Activated B cell treated with CpG ODN at 0.5 μM for 24 hours (primary cell): ENCODE data around the gene DYNLT5. TPM values are rescaled to one million over a fixed set of nuclear protein-coding genes. Genes with fewer than 3 reads are reported as not detected.

ENCODE experiments used
- ATAC-seq: fragments of 200-7000 bp; cut with Tn5 transposase; one replicate; pipeline ENCODE4 v1.10.0; 2021; ENCODE audit warnings: low read depth, mild to moderate bottlenecking, moderate library complexity
- CTCF ChIA-PET: fragments of 350-600 bp; sonication (Branson Sonifier 250); formaldehyde crosslinking; loops from one replicate; lab custom pipeline; 2021; ENCODE audit warnings: antibody characterized with exemption; lab: Charles Lee
- POLR2A ChIA-PET: fragments of 350-600 bp; sonication (Branson Sonifier 250); formaldehyde crosslinking; loops from one replicate; lab custom pipeline; 2021; ENCODE audit warnings: antibody characterized with exemption; lab: Charles Lee
- DNase-seq: peaks from one replicate; pipeline ENCODE4 v3.0.0; 2022
- H3K27ac Mint-ChIP-seq: one replicate; pipeline ENCODE4 v1.8.0; 2020; ENCODE audit warnings: mixed read lengths
- H3K27me3 Mint-ChIP-seq: one replicate; pipeline ENCODE4 v1.8.0; 2021; ENCODE audit warnings: mixed read lengths
- H3K36me3 Mint-ChIP-seq: one replicate; pipeline ENCODE4 v1.8.0; 2021; ENCODE audit warnings: low read depth, mixed read lengths
- H3K4me1 Mint-ChIP-seq: one replicate; pipeline ENCODE4 v1.8.0; 2021; ENCODE audit warnings: mixed read lengths
- H3K4me3 Mint-ChIP-seq: one replicate; pipeline ENCODE4 v1.8.0; 2020; ENCODE audit warnings: mild to moderate bottlenecking, mixed read lengths
- H3K9me3 Mint-ChIP-seq: one replicate; pipeline ENCODE4 v1.8.0; 2020; ENCODE audit warnings: mixed read lengths
- intact Hi-C: fragments of 100-400 bp; cut with micrococcal nuclease; formaldehyde crosslinking; loops from one replicate; pipeline ENCODE4 v1.15.1; 2024
- total RNA-seq: library from RNA; stranded (reverse); gene quantifications from 2 replicates; pipeline ENCODE4 v1.2.3, GENCODE V29; 2022
- TF ChIP-seq, protein P1 (sequence below): fragments of 200-600 bp; IDR thresholded peaks from one replicate; pipeline ENCODE4 v1.8.0; 2022; ENCODE audit warnings: antibody characterized with exemption, mild to moderate bottlenecking

Gene DYNLT5
- total RNA-seq, 1 donor from 2014 or later: not detected

DNA sequence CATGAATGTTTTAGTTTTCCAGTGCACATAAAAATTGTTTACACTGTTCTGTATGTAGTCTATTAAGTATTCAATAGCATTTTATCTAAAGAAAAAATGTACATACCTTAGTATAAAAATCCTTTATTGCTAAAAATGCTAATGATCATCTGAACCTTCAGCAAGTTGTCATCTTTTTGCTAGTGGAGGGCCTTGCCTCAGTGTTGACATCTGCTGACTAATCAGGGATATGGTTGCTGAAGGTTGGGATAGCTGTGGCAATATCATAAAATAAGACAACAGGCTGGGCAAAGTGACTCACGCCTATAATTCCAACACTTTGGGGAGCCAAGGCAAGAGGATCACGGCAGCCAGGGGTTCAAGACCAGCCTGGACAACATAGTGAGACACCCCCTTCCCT lies 9.0 kb downstream of the DYNLT5 start:
- CTCF ChIA-PET: interaction anchor here (0.8 to 1.5 kb wide), 2 partner anchors 387 to 388 kb away, joined by 3 to 6 read pairs; no protein-coding TSS in a partner anchor
- no peaks in the 10 kb centered on the region for H3K9me3 Mint-ChIP-seq

DNA sequence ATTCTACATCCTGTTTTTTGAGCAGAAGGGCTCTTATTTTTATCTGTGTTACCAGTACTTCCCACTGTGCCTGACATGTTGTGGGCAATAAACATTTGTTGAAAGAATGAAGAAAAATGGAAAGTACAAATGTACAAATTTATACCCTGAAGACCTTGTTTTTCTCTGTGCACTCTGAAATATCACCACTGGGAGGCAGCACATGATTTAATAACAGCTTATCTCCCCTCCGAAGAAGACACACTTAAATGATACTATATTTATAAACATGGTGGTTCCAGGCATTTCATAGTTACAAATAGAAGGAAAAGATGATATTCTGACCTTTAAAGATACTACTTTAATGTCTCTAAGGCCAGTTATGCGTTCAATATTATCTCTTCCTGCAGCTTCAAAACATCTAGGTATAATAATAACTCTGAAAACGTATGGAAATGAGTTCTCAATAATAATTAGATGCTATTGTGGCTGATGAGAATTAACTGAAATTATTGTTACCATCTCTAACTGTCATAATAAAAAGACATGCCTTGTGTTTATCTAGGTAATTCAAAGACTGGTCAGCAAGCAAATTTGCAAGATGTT lies 12.8 kb downstream of the DYNLT5 start:
- Mint-ChIP-seq H3K9me3 (no peaks in the 10 kb centered on the region), H3K27me3 (no peaks in the 10 kb centered on the region), H3K4me3 (no peak overlapping the region), H3K27ac (no peak overlapping the region), H3K4me1 (no peaks in the 10 kb centered on the region), H3K36me3 (no peaks in the 10 kb centered on the region)
- ChIA-PET CTCF (interaction anchor here (1.0 to 2.4 kb wide), 5 partner anchors 232 to 448 kb away, joined by 4 to 45 read pairs (median 6); no protein-coding TSS in a partner anchor), POLR2A (interaction anchor here (1.0 kb wide), 1 partner anchor 384 kb away, joined by 3 read pairs; no protein-coding TSS in a partner anchor)
- intact Hi-C loops: loop anchor here (1.0 to 10.0 kb wide), 6 partner anchors 160 to 1000 kb away; no protein-coding TSS in a partner anchor
- DNase-seq (no peak), ATAC-seq (peak; percentile 25)
- TF ChIP-seq, protein P1, sequence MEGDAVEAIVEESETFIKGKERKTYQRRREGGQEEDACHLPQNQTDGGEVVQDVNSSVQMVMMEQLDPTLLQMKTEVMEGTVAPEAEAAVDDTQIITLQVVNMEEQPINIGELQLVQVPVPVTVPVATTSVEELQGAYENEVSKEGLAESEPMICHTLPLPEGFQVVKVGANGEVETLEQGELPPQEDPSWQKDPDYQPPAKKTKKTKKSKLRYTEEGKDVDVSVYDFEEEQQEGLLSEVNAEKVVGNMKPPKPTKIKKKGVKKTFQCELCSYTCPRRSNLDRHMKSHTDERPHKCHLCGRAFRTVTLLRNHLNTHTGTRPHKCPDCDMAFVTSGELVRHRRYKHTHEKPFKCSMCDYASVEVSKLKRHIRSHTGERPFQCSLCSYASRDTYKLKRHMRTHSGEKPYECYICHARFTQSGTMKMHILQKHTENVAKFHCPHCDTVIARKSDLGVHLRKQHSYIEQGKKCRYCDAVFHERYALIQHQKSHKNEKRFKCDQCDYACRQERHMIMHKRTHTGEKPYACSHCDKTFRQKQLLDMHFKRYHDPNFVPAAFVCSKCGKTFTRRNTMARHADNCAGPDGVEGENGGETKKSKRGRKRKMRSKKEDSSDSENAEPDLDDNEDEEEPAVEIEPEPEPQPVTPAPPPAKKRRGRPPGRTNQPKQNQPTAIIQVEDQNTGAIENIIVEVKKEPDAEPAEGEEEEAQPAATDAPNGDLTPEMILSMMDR: no peak

More for the DNA sequence above, 9.0 kb downstream of the DYNLT5 start:
- DNase-seq (no peak), ATAC-seq (no peak)
- H3K4me1 Mint-ChIP-seq: peaks cover 9% of the 10 kb centered on the region
- no peaks in the 10 kb centered on the region for H3K27me3 Mint-ChIP-seq
- TF ChIP-seq, protein P1: no peak
- no peak overlapping the region for H3K4me3 Mint-ChIP-seq
- no peaks in the 10 kb centered on the region for H3K36me3 Mint-ChIP-seq
- POLR2A ChIA-PET: no interaction called here
- H3K27ac Mint-ChIP-seq: no peak overlapping the region
- intact Hi-C loops: loop anchor here (10.0 kb wide), 1 partner anchor 1004 kb away; no protein-coding TSS in a partner anchor

DNA sequence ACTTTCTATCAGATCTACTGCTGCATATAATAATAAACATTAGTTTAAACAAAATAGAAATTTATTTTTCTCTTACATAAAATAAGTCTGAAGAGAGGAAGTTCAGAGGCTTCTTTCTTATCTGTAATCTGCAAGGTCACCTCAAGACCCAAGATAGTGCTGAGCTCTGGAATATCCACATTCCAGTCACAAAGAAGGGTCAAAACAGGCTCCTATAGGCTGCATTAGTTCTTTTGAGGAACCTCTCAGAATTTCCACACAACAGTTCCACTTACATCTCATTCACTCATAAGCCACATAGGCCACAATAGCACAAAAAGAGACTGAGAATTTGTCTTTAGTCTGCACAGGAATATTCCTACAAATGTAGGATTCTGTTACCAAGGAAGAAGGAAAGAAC lies 15.4 kb downstream of the DYNLT5 start:
- DNase-seq (no peak), ATAC-seq (no peak)
- Mint-ChIP-seq H3K4me1 (no peaks in the 10 kb centered on the region), H3K36me3 (no peaks in the 10 kb centered on the region), H3K9me3 (no peaks in the 10 kb centered on the region), H3K4me3 (no peak overlapping the region), H3K27ac (no peak overlapping the region), H3K27me3 (no peaks in the 10 kb centered on the region)
- ChIA-PET POLR2A (no interaction called here), CTCF (interaction anchor here (1.4 kb wide), 1 partner anchor 444 kb away, joined by 3 read pairs; no protein-coding TSS in a partner anchor)
- TF ChIP-seq, protein P1: no peak
- intact Hi-C loops: loop anchor here (10.0 kb wide), 1 partner anchor 997 kb away; no protein-coding TSS in a partner anchor

DNA sequence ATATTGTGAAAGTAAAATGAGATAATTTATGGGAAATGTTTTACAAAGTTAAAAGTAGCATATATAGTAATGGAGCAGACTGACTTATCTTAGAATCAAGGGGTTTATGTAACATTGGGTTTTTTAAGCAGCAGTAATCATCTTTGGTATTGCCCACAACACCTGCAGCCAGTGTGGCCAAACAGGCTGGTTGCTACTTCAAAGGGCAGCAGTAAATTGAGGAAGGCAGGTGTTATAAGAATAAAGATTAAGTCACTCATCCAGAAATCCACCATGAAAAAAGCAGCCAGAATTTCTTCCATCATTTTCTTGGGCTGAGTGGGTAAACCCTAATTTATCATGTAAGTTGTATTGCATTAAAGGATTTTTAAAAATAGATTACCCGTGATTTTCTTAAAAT lies 16.7 kb downstream of the DYNLT5 start:
- Mint-ChIP-seq H3K27me3 (no peaks in the 10 kb centered on the region), H3K27ac (no peak overlapping the region), H3K36me3 (no peaks in the 10 kb centered on the region), H3K4me1 (no peaks in the 10 kb centered on the region), H3K9me3 (no peaks in the 10 kb centered on the region), H3K4me3 (no peak overlapping the region)
- POLR2A ChIA-PET: interaction anchor here (0.6 kb wide), 1 partner anchor 485 kb away, joined by 3 read pairs; no protein-coding TSS in a partner anchor
- ATAC-seq (no peak), DNase-seq (no peak)
- intact Hi-C loops: loop anchor here (10.0 kb wide), 1 partner anchor 996 kb away; no protein-coding TSS in a partner anchor
- TF ChIP-seq, protein P1: no peak
- CTCF ChIA-PET: no interaction called here

DNA sequence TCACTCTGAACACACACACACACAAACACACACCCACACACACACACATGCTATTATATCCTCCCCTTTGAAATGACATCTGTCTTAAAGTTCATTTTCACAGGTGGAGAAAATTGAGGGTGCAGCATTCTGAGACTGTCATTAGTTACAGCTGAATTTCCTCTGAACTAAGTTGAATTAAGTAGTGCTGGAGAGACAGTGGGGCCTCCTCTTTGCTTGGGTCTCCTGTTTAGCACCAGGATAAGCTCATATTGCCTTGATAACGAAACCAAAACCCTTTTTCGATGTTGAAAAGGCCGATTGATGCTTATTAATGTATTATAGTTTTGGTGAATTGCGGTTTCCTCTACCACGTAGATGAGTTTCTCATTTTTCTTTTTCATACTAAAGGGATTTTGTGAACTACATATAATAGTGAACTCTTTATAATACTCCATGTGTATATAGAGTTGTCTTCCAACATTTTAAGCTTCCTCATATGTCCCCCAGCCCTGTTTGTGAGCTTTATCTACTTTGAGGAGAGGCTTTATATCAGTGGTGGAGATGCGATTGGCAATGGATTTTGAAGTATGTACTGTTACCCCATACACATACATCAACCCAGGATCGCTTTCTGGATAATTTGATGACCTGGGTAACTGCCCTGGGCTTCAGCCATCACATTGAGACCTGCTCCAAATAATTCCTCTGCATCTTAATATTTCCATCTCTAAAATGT lies 17.4 kb downstream of the DYNLT5 start:
- no peaks in the 10 kb centered on the region for H3K36me3 Mint-ChIP-seq
- DNase-seq: no peak
- intact Hi-C loops: loop anchor here (10.0 kb wide), 1 partner anchor 995 kb away; no protein-coding TSS in a partner anchor
- H3K27me3 Mint-ChIP-seq: no peaks in the 10 kb centered on the region
- no peak overlapping the region for H3K27ac Mint-ChIP-seq
- no peak overlapping the region for H3K4me3 Mint-ChIP-seq
- H3K4me1 Mint-ChIP-seq: no peaks in the 10 kb centered on the region
- TF ChIP-seq, protein P1: no peak
- ChIA-PET CTCF (no interaction called here), POLR2A (interaction anchor here (0.6 kb wide), 1 partner anchor 486 kb away, joined by 3 read pairs; no protein-coding TSS in a partner anchor)
- ATAC-seq: no peak
- H3K9me3 Mint-ChIP-seq: no peaks in the 10 kb centered on the region
